GM19468 (cell line): ENCODE data around the gene SUPT16H.

Source experiments
- ATAC-seq: cut with Tn5 transposase; IDR thresholded peaks from one replicate; pipeline ENCODE4 v1.9.1; 2021; ENCODE audit warnings: mild to moderate bottlenecking, moderate library complexity, moderate number of reproducible peaks; ENCODE audit not compliant: unreplicated experiment; ENCODE audit errors: extremely low read depth

SUPT16H gene

DNA sequence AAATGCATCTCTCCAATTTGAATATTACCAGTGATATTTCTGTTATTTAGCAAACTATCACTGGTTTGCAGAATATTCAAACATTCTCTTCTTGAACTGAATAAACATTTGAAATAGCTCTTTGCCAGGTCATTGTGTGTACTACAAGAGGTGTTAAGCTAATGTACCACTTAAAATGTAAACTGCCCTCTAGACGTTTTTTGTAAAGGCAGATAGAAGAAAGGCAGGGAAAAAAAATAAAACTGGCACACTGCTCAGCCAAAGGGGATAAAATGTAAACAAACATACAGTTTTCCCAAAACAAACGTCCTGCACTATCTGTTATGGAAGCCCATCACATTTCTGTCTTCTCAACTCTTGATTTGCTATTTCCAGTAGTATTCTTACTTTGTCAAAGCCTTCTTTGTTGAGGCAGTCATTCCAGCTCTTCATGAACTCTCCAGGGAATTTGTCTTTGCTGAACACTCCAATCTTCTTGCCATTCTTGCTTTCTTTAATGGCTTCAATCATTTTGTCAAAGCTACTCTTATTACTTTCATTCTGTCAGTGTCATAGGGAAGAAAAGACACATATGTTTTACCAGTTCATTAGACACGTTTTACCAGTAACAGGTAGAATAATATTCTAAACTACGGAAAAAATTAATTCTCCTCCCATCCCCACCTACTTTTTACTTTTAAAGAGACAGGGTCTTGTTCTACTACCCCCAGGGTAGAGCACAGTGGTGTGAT lies 13.7 kb downstream of the SUPT16H start:
- ATAC-seq = no peak

DNA sequence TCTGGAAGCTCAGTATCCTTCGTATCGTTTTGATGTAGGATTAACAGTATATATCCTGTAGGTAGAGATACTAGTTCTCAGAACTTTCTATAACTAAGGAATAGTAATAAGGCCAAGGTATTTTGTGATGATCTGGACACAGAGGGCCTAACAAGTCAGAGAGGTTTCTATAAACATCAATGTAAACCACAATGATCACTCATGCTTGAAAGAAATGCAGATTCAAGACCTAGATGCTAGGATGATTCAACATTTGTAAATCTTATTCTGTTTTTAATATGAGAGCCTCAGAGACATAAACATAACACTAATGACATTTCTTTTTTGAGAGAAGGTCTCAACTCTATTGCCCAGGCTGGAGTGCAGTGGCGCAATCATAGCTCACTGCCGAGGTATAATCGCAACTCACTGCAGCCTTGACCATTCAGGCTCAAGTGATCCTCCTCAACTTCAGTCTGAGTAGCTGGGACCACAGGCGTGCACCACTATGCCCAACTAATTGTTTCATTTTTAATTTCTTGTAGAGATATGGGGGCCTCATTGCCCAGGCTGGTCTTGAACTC lies 16.2 kb downstream of the SUPT16H start:
- no peak for ATAC-seq

DNA sequence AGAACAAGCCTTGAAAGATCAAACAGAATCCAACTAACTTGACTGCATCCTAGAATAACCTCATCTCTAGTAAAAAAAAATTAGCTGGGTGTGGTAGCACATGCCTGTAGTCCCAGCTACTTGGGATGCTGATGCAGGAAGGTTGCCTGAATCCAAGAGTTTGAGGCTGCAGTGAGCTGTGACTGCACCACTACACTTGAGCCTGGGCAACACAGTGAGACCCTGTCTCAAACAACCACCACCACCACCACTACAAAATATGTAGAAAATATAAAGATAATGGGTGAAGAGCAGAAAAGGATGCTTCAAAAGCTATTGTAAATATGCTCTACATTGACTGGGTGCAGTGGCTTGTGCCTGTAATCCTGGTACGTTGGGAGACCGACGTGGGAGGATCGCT lies 27.3 kb downstream of the SUPT16H start:
- ATAC-seq = no peak

DNA sequence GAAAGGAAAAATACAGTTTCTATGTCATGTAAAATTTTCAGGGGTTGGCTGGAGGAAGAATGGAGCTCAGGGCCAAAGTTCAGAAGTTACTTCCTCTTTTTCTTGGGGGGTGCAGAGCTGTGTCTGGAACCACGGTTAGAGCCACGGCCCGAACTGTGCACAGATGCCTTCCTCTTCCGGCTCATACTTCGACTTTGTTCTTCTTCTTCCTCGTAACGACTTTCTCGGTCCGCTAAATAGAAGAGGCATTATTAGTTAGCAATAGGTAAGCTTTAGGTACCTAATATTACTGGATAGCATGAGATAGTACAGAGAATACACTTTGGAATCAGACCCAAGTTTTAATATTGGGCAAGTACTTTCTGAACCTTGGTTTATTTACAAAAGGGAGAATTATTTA lies 31.2 kb downstream of the SUPT16H start:
- no peak for ATAC-seq

DNA sequence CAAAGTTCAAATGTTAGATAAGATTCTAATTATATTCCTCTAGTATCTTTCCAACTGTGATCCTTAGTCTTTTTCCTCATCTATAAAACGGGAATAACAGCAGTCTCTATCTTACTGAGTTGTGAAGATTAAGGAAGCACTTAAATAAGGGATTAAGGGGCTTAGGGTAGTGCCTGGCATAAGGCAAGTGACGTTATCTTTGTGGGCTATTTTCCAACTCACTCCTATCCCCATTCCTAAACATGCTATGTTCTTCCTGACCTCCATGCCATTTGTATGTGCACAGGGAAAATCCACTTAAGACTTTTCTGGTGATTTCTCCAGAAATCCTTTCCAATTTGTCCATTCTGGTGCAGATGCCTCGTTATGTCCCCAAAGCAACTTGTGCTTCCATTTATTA lies 33.3 kb downstream of the SUPT16H start:
- ATAC-seq = no peak

GRCh38 chr14:21347201-21347600 lies 36.6 kb downstream of the SUPT16H start:
- ATAC-seq = no peak

DNA sequence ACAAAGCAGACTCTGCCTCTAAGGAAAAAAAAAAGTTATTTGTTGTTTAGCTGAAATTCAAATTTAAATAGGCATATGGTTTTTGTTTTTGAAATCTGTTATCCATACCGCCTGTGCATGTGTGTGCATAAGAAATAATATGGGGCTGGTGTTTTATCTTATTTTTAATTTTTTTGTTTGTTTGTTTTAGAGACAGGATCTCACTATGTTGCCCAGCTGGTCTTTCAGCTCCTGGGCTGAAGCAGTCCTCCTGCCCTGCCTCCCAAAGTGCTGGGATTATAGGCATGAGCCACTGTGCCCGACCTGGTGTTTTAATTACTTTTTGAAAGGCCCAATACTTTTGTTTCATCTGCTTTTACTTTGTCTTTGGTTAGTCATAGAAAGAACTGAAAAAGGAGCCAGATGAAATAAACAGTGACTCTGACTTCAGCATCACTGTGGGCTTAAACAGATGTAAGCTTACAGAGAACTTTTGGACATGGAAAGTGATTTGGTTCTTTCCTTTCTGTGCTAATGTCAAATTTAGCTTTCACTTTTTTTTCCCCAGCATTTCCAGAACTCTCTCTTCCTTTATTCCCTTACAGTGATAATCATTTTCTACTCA lies 37.2 kb downstream of the SUPT16H start:
- ATAC-seq = no peak

- ATAC-seq = no peak
Observed at GRCh38 chr14:21343035-21343794, 40.6 kb downstream of the SUPT16H start.

DNA sequence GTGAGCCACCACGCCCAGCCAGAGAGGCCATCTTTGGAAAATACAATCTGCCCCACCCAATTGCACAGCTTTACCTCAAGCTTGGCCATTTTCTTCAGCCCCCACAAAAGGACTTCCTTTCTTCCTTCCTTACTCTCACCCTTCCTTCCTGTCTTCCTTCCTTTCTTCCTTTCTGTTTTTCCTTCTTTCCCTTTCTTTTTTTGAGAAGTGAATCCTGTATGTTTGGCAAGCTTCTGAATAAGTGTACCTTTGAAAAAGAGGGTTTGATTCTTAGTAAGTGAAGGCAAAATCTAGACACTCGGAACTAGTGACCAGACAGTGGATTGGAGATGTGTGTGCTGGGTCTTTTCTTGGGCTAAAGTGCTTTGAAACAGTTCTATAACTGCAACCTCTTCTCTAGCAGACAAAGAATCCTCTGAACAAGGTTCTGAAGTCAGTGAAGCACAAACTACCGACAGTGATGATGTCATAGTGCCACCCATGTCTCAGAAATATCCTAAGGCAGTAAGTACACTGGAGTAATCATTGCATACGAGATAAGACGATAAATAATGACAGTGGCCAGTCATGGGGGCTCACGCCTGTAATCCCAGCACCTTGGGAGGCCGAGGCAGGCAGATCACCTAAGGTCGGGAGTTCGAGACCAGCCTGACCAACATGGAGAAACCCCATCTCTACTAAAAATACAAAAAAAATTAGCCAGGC lies 49.5 kb downstream of the SUPT16H start:
- ATAC-seq = no peak

DNA sequence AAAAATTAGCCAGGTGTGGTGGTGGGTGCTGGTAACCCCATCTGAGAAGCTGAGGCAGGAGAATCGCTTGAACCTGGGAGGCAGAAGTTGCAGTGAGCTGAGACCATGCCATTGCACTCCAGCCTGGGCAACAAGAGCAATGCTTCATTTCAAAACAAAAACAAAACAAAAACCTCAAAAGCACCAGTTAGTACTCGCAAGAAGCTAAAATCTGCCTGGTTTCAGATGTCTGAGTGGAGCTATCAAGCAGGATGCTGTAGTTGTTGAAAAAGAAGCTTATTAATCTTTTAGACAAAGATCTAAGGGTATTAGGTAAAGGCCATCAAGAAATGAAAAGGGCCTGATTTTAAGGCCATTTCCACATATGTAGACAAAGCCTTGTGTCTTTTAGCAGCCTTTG lies 50.9 kb downstream of the SUPT16H start:
- ATAC-seq = no peak

DNA sequence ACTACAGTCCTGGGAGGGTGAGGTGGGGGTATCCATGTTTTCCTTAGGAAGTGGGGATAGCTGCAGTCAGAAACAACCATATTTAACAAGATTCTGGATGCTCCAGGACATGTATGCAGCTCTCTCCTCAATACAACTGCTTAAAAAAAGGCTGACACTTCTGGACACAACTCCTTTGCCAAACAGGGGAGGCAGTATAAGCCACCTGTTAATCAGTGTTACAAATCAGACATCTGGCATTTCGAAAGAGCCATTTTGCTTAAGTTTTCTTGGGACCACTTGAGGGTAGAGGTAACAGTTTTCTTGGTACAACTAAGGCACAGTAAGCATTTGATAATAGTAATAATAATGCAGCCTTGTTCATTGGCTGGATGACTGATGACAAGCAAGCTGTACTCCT lies 56.8 kb downstream of the SUPT16H start:
- no peak for ATAC-seq

DNA sequence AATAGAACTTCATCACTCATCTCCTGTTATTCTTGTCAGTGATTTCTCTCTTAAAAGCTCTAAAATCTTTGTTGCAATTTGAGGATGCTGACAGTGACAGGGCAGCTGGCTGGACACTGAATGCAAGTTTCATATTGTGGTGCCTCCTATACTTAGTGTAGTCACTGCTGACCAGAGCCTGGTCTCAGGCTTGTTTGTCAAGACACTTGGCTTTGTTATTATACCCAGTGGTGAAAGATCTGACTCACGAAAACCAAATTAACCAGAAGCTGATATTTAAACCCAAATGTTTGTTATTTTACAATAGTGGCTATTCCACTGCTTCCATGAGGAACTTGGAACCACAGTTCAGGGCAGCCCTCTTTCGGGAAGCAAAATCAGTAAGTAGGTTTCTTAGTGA lies 61.1 kb downstream of the SUPT16H start:
- ATAC-seq = no peak

DNA sequence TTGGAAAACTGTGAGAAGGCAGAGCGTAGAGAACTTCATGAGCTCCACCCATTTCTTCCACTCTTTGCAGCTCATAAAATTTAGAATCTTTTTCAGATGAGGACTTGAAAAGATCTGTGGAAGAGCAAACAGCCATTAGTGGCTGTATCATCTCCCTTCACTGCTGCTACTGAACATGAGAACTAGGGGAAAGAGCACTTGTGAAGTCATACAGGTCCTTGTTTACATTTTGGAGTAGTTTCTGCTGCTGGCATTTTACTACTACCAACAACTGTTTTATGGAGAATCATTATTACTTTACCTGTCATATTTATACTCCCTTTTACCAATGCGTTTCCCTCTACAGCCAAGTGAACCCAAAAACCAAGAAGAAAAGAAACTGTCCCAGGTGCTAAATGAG lies 62.9 kb downstream of the SUPT16H start:
- ATAC-seq = no peak

- no peak for ATAC-seq
Observed at GRCh38 chr14:21317398-21317797, 66.4 kb downstream of the SUPT16H start.

DNA sequence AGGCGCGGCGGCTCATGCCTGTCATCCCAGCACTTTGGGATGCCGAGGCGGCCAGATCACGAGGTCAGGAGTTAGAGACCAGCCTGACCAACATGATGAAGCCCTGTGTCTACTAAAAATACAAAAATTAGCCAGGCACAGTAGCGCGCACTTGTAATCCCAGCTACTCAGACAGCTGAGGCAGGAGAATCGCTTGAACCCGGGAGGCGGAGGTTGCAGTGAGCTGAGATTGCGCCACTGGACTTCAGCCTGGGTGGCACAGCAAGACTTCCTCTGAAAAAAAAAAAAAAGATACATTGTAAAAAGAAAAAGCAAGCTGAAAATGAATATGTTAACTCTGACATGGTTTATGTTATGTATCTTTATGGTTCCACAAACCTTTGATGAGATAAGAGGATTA lies 70.3 kb downstream of the SUPT16H start:
- ATAC-seq = no peak

GRCh38 chr14:21311614-21312013 lies 72.2 kb downstream of the SUPT16H start:
- ATAC-seq = no peak

GRCh38 chr14:21309956-21310355 lies 73.9 kb downstream of the SUPT16H start:
- no peak for ATAC-seq

DNA sequence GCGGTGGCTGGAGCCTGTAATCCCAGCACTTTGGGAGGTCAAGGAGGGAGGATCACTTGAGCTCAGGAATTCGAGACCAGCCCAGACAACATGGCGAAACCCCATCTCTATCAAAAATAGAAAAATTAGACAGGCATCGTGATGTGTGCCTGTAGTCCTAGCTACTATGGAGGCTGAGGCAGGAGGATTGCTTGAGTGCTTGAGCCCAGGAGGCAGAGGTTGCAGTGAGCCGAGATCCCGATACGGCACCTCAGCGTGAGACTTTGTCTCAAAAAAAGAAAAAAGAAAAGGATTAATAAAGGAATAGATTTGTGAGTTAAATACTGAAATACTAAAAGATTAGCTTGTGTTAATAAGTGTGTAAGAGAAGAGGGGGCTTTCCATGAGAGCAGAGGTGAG lies 74.6 kb downstream of the SUPT16H start:
- no peak for ATAC-seq

GRCh38 chr14:21308479-21309237 lies 75.2 kb downstream of the SUPT16H start:
- ATAC-seq = peak; percentile 59

DNA sequence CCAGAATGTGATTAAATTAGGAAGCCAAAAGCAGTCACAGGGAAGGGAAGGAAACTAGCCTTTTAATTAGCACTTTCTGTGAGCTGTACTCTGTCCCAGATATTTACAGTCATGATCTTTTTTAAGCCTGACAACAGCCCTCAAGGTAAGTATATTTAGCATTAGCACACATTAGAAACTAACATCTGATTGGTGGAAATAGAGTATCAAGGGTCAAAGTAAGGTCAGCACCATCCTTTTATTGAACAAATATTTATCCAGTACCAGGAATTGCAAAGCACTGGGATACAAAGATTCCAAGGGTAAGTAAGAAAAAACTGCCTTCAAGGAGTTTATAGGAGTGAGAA lies 75.7 kb downstream of the SUPT16H start:
- ATAC-seq = no peak
